Kidney (tissue), 14 donors: ENCODE measurements around the gene ADARB1. TPM values are rescaled to one million over a fixed set of nuclear protein-coding genes. Genes with fewer than 3 reads are reported as not detected.
A peak's percentile ranks its signal among the peaks of the same experiment; 100 is the strongest.
"Not testable (repeated sequence)": the region's sequence is repeated elsewhere in the genome, so short reads cannot be mapped to it uniquely, and the experiment has no call there.

Experiments
- DNase-seq, 5 donors: peaks; one replicate each; pipeline ENCODE4 v3.0.0-alpha.2; 2013 to 2020
- FAIRE-seq: peaks from 2 replicates; lab custom pipeline; 2012; peaks lifted over from hg19 to GRCh38; lab: Jason Lieb, UNC
- H3K27ac ChIP-seq, 2 donors: one replicate each; pipeline ENCODE4 v1.7.0; 2013; ENCODE audit warnings: low read depth in 2 of 2, low read length in 2 of 2, inconsistent platforms in 1 of 2
- H3K27me3 ChIP-seq: one replicate; pipeline ENCODE4 v1.7.1; 2013; ENCODE audit warnings: low read length, inconsistent platforms; ENCODE audit not compliant: control insufficient read depth, insufficient read depth
- H3K36me3 ChIP-seq, 3 donors: one replicate each; pipeline versions ENCODE4 v1.7.0 to v1.7.1; 2013; ENCODE audit warnings: low read length in 3 of 3, control low read depth in 1 of 3, inconsistent platforms in 1 of 3; ENCODE audit not compliant: insufficient read depth in 3 of 3, control insufficient read depth in 2 of 3
- H3K4me1 ChIP-seq, 3 donors: one replicate each; pipeline versions ENCODE4 v1.7.0 to v1.7.1; 2013; ENCODE audit warnings: low read length in 3 of 3, inconsistent platforms in 1 of 3, low read depth in 1 of 3; ENCODE audit not compliant: control insufficient read depth in 2 of 3, insufficient read depth in 2 of 3
- H3K4me3 ChIP-seq, 3 donors: one replicate each; pipeline versions ENCODE4 v1.7.0 to v1.8.1; 2013; ENCODE audit warnings: low read length in 3 of 3, control low read depth in 1 of 3, inconsistent platforms in 1 of 3
- H3K9ac ChIP-seq, 3 donors: one replicate each; pipeline versions ENCODE4 v1.7.0 to v1.7.1; 2013; ENCODE audit warnings: low read length in 3 of 3, control low read depth in 1 of 3, inconsistent platforms in 1 of 3
- H3K9me3 ChIP-seq, 3 donors: one replicate each; pipeline versions ENCODE4 v1.7.0 to v1.7.1; 2013; ENCODE audit warnings: low read length in 3 of 3, control low read depth in 1 of 3, inconsistent platforms in 1 of 3; ENCODE audit not compliant: control insufficient read depth in 2 of 3, insufficient read depth in 1 of 3
- intact Hi-C: fragments of 100-400 bp; cut with DNase I; formaldehyde crosslinking; loops from one replicate; pipeline ENCODE4 v1.11.1; 2022
- polyA plus RNA-seq: library from polyadenylated mRNA; stranded (reverse); fragments of 350-450 nt; fragmentation: Illumina TruSeq; extraction: RNeasy Lipid Tissue Mini Kit (QIAGEN cat#74804); gene quantifications from one replicate; pipeline ENCODE4 v1.2.3, GENCODE V29; 2014; ENCODE audit warnings: low read depth, low replicate concordance; ENCODE audit not compliant: insufficient read depth
- total RNA-seq: library from RNA; stranded (reverse); fragmentation: NEBNext Ultra II Directional; extraction: Animal tissue kit (Norgen Biotek cat#: 25700); gene quantifications from one replicate; pipeline ENCODE4 v1.2.1, GENCODE V29; 2021
- TF ChIP-seq, protein P1 (sequence below): IDR thresholded peaks from 3 replicates; pipeline ENCODE4 v1.5.1; 2012; ENCODE audit warnings: mild to moderate bottlenecking, moderate library complexity, borderline replicate concordance; ENCODE audit not compliant: insufficient read depth; ENCODE audit errors: extremely low read depth
- donor health status: control.
- donor health status: control.
- donor health status: control.
- donor health status: control.
- donor health status: control.
- donor health status: DM: yes; HTN: yes; CAD: no.
- donor health status: Normal renal cell carcinoma (clear cell type).

ADARB1 gene
- total and polyA plus RNA-seq, 2 donors from 2014 or later = 6.7 to 34.9 TPM

DNA sequence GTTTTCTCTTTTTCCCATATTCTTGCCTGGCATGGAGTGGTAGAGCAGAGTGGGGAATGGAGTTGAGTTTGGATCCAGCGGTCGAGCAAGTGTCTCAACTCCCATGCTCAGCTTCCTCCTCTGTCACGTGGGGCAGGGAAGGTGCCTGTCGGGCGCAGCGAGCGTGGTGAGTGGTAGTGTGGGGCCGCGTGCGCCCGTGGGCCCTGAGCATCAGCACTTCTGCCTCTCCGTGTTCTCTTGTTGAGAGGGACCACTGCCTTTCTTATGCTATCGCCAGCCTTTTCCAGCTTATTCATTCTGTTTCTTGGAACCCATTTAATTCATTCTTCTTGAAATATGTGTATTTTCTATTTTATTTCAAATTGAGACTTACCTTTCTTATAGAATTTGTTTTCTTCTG is 65.1 kb downstream of the ADARB1 start:
- Histone ChIP-seq H3K4me3 (no peak overlapping the region), H3K36me3 (no peaks in the 10 kb centered on the region), H3K4me1 (no peaks in the 10 kb centered on the region), H3K9me3 (no peaks in the 10 kb centered on the region), H3K9ac (no peak overlapping the region), H3K27me3 (no peaks in the 10 kb centered on the region), H3K27ac (no peak overlapping the region)
- FAIRE-seq (no peak), DNase-seq (no peak)
- TF ChIP-seq, protein P1, sequence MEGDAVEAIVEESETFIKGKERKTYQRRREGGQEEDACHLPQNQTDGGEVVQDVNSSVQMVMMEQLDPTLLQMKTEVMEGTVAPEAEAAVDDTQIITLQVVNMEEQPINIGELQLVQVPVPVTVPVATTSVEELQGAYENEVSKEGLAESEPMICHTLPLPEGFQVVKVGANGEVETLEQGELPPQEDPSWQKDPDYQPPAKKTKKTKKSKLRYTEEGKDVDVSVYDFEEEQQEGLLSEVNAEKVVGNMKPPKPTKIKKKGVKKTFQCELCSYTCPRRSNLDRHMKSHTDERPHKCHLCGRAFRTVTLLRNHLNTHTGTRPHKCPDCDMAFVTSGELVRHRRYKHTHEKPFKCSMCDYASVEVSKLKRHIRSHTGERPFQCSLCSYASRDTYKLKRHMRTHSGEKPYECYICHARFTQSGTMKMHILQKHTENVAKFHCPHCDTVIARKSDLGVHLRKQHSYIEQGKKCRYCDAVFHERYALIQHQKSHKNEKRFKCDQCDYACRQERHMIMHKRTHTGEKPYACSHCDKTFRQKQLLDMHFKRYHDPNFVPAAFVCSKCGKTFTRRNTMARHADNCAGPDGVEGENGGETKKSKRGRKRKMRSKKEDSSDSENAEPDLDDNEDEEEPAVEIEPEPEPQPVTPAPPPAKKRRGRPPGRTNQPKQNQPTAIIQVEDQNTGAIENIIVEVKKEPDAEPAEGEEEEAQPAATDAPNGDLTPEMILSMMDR = no peak
- intact Hi-C loops = no loop called here

DNA sequence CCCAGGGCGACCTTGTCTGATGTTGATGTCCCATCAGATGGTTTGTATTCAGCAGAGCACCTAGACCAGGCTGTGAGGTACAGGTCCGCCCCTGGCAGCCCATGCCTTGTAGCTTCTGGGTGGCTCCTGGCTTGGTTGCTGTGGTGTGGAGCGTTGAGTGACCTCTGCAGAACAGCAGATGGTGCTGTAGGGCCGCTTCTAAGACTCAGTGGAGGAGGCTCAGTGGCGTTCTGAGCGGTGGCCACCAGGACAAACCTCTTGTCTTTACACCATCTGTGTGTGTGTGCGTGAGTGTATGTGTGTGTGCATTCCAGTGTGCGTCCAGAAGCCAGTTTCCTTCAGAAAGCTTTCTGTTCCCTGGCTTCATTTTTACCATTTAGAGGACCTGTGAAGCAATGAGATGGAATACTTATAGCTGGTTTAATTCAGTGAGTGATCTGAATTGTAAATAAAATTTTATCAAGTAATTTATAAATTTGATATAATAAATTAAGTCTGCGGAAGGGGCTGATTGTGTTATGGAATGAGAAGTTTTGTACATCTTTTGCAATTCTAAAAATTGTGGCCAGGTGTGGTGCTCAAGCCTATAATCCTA is 66.1 kb downstream of the ADARB1 start:
- intact Hi-C loops = no loop called here
- TF ChIP-seq, protein P1 = peak; percentile 77
- no peaks in the 10 kb centered on the region for H3K27me3 ChIP-seq
- no peak overlapping the region for H3K9ac ChIP-seq
- no peaks in the 10 kb centered on the region for H3K4me1 ChIP-seq
- DNase-seq (peak; percentile 86 to 94 (median 90)), FAIRE-seq (no peak)
- no peak overlapping the region for H3K27ac ChIP-seq
- no peak overlapping the region for H3K4me3 ChIP-seq
- H3K9me3 ChIP-seq = no peaks in the 10 kb centered on the region
- H3K36me3 ChIP-seq = no peaks in the 10 kb centered on the region

DNA sequence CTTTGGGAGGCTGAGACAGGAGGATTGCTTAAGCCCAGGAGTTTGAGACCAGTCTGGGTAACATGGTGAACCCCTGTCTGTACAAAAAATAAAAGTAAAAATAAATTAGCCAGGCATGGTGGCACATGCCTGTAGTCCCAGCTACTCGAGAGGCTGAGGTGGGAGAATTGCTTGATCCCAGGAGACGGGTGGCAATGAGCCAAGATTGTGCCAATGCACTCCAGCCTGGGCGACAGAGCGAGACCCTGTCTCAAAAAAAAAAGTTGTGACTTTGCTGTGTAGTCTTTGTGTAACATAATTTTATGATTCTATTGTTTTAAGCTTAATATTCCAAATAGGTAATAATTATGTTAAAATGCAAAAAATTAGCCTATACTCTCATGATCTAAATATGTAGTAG is 66.6 kb downstream of the ADARB1 start:
- DNase-seq, H3K4me1 ChIP-seq, H3K27ac ChIP-seq, H3K27me3 ChIP-seq, FAIRE-seq, H3K9me3 ChIP-seq, H3K36me3 ChIP-seq, H3K4me3 ChIP-seq, intact Hi-C loops, H3K9ac ChIP-seq: not testable (repeated sequence)

DNA sequence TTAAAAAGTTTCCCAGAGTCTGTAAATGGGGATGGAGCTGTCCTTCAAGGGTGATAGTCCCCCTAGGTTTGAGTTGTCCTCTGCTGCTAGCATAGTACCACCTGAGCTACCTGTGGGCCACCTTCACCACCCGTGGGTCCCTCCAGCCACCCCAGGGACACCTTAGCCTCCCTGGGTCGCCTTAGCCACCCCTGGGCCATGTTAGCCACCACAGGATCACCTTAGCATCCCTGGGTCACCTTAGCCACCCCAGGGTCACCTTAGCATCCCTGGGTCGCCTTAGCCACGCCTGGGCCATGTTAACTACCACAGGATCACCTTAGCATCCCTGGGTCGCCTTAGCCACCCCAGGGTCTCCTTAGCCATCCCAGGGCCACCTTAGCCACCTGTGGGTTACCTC is 67.1 kb downstream of the ADARB1 start:
- TF ChIP-seq, protein P1 = no peak
- no peaks in the 10 kb centered on the region for H3K36me3 ChIP-seq
- no peaks in the 10 kb centered on the region for H3K27me3 ChIP-seq
- no peaks in the 10 kb centered on the region for H3K4me1 ChIP-seq
- intact Hi-C loops = no loop called here
- H3K4me3 ChIP-seq = no peak overlapping the region
- FAIRE-seq = no peak
- DNase-seq = no peak
- H3K9ac ChIP-seq = no peak overlapping the region
- H3K9me3 ChIP-seq = no peaks in the 10 kb centered on the region
- H3K27ac ChIP-seq = no peak overlapping the region
